Measurements from ENCODE around the gene RBKS. TPM values are rescaled to one million over a fixed set of nuclear protein-coding genes. Genes with fewer than 3 reads are reported as not detected.

The RBKS gene
- total RNA-seq, 4 donors from 2014 or later, result 1.5 to 3.1 (median 2.1) TPM

- no peak for TF ChIP-seq CTCF (IDR thresholded peaks at IDR 0.05; ENCODE audit: low read depth)
These were observed 911 bp upstream of the RBKS start for GRCh38 chr2:27890924-27891672.

DNA sequence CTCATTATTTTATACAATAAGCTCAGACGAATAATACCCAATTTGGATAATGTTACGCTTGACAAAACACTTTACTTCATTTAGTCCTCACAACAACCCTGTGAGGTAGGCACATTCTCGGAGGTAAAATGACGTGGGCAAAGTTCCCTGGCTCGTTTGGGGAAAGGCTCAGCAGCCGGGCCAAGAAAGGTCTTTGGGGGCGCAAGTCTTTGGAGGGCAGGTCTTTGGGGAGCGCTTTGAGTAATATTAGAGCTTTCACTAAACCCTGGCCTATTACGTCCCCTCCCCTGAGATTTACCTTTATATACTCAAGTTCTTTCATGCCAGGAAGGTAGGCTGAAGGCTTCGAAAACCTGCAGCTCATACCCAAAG is 427 bp downstream of the RBKS start:
- no peak for TF ChIP-seq CTCF (IDR thresholded peaks at IDR 0.05; ENCODE audit: low read depth)

DNA sequence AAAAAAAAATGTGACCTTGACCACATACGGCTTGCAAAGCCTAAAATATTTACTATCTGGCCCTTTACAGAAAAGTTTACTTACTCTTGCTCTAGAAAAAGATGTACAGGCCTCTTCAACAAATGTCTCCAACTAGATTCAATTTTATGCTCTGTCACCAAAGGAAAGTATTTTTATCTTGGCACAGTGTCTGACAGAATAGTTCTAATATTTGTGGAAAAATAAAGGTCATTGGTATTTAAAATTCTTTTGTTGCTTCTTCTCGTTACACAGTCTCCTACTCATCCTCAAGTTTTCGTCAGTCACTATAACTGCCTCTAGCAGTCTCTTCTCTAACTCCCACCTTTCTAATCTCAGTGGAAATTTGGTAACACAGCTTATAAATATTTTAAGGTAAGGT is 1.4 kb downstream of the RBKS start:
- TF ChIP-seq CTCF (IDR thresholded peaks at IDR 0.05; ENCODE audit: low read depth), result no peak

DNA sequence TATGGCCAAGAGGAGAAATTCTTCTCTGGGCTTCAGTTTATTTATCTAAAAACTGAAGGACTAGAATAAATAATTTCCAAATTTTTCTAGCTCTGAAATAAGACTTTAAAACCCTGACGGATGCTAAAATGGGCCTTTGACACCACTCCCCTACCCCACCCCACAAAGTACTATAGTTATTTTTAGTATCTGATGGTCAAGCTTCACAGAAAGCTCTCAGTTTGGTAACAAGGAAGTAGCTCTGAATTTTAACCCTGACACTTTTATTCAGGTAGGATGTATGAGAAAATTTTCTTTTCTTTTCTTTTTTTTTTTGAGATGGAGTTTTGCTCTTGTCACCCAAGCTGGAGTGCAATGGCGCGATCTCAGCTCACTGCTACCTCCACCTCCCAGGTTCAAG is 2.4 kb downstream of the RBKS start:
- no peak for TF ChIP-seq CTCF (IDR thresholded peaks at IDR 0.05; ENCODE audit: low read depth)

- TF ChIP-seq CTCF (IDR thresholded peaks at IDR 0.05; ENCODE audit: low read depth), result no peak
These were observed 3.1 kb downstream of the RBKS start for GRCh38 chr2:27887111-27887510.

DNA sequence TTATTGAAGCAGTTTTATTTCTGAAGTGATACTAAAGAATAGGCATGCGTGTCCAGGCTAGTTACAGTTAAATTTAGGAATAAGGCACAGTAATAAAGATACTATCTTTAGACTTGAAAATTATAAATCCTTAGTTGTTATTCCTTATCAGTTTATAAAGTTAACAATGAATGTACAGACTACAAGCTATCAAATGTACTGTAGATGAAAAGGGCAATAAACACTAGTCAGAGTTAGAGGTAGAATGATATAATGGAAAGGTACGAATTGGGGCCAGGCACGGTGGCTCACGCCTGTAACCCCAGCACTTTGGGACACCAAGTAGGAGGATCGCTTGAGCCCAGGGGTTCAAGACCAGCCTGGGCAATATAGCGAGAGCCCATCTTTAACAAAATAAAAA is 3.9 kb downstream of the RBKS start:
- TF ChIP-seq CTCF (IDR thresholded peaks at IDR 0.05; ENCODE audit: low read depth), result no peak

DNA sequence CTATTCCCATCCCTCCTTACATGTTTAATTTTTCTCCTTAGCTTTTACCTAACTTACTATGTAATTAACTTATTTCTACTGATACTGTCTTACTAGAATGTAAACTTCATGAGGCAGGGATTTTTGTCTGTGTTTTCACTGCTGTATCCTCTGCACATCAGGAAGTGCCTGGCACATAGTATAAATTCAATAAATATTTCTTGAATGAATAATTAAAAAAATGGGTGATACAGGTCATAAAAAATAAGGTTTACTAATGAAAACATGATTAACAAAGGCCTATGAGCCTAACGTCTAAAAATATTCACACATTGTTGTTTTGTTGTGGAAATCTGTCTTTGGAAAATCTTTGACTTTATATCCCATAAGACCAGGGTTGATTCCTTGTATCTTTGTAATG is 4.5 kb downstream of the RBKS start:
- no peak for TF ChIP-seq CTCF (IDR thresholded peaks at IDR 0.05; ENCODE audit: low read depth)
